GM21367 (cell line): Measurements from ENCODE around the gene PLK2.

Experiments used
- ATAC-seq: cut with Tn5 transposase; IDR thresholded peaks from one replicate; pipeline ENCODE4 v1.9.1; 2021; ENCODE audit not compliant: unreplicated experiment

PLK2 gene

GRCh38 chr5:58481066-58481676 is 21.3 kb upstream of the PLK2 start:
- ATAC-seq: no peak

DNA sequence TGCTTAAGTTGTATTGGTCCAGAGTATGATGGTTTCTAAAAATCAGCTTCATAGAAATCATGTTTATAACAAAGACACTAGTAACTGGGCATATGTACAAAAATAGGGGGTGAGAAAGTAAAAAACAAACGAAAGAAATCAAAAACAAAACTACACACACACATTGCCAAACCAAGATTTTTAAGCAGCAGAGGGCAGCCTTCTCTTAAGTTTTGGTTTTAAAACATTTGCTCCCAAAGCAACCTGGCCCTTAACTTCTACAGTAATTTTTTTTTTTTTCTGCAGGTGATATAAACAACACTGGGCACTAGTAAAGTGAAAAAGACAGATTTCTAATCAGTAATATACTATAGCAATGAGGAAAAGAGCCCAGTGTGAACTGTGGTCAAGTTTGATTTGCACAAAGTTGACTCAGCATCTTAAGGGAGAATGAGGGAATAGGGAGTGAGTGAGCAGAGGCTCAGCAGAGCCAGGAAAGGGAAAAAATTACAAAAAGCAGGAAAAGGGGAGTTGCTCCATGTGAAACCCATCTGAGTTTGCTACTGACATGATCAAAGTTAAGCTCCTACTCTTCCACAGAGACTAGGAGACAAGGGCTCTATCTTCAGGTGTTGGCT is 18.0 kb upstream of the PLK2 start:
- ATAC-seq: no peak

GRCh38 chr5:58475404-58475803 is 15.5 kb upstream of the PLK2 start:
- no peak for ATAC-seq

GRCh38 chr5:58469896-58470295 is 10.0 kb upstream of the PLK2 start:
- ATAC-seq: no peak

DNA sequence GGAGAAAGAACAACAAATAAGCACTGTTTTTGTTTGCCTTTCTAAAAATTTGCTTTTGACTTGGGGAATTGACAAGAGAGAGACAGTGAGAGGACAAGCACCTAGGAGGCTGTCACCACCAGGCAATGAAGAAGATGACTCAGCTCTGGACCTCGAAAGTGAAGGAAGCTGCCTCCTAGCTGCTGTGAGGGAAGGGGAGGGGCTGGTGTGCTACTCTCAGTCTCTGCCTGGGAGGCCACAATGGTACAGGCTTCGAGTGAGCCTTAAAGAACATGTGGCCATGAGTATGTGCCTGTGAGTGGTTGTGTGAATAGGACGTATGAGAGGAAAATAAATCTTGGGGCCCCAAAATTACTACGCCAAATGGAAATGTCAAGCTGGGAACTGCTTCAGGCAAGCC is 7.1 kb upstream of the PLK2 start:
- peak; percentile 99 for ATAC-seq

DNA sequence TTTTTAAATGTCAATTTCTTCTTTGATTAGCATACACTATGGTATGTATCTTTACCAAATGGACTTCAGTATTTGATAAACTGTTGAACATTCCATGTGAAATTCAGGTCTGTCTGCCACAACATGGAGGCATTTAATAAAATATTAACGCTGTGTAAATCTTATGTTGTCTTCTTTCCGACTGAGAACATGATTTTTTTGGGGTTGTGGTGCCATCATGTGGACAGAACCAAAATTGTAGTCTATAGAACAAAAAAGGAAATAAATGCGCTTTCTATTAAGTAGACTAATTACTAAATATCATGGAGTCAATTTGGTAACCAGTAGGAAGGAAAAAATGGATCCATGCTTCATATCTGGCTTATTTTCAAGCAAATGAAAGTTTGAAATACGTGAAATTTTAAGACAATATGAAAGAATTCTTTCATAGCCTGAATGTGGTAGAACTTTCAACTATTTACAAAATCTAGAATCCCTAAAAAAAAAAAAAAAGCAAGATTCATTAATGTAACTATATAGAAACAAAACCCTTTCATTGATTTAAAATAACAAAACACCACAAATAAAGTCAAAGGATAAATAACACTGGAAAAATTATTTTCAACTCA is 2.8 kb upstream of the PLK2 start:
- no peak for ATAC-seq

- ATAC-seq: no peak
These were observed 2.3 kb upstream of the PLK2 start for GRCh38 chr5:58462154-58462553.

DNA sequence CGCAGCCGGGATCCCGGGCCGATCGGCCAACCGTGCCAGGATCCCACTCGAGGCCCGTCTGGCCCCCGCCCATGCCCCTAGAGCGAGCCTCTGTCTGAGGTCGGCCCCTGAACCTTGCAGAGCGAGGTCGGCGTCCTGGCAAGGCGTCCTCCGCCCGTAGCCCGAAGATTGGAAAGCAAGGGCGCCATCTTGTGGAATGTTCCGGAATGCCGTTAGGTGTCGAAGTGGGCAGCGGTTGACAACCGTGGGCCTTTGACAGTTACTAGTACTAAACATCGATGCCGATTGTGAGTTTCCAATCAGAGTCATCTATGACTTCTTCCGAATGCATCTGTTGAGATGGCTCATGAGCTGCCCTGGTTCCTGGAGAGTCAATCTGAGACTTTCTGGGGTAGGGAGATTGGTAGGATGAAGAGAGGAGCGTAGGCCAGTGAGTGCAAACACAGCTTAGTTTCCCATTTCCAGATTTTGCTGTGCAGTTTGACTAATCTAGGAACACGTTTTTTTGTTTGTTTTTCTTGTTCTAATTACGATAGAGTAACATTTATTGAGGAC is 923 bp upstream of the PLK2 start:
- ATAC-seq: peak; percentile 85

DNA sequence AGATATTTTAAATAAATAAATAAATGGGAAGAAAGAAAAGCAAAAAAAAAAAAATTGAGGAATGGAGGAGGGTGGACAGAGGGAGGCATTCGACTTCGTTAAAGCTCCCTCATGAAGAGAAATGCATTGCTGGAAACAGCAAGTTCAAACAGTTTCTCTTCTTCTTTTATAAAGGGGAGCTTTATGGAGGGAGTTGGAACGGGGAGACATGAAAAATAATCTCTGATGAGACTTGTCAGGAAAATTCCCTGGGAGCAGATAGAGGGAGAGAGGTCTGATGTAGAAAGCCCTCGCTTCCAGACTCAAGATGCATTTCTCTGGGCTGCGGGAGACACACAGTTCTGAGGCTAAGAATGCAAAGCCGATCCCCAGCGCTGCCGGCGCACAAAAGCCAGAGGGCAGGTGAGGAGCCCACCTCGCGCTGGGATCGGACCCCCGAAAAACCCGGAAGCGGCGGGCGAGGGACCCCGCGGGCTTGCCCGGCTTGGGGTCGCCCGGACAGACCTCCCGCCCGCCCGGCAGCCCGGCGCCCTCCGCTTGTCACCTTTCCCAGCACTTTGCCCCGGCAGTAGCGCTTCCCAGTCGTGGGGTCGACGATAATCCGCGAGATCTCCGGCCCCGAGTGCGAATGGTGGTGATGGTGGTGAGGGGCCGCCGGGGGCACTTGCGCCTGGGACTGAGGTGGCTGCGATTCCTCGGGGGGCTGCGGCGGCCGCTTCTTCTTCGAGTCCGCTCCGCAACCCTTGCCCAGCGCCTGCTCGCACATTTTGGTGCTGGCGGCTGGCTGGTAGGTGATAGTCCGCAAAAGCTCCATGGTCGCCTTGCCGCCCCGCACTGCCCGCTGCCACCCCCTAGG is 512 bp downstream of the PLK2 start:
- ATAC-seq: no peak

- ATAC-seq: no peak
These were observed 1.1 kb downstream of the PLK2 start for GRCh38 chr5:58458743-58459145.

- no peak for ATAC-seq
These were observed 1.6 kb downstream of the PLK2 start for GRCh38 chr5:58458141-58458742.

DNA sequence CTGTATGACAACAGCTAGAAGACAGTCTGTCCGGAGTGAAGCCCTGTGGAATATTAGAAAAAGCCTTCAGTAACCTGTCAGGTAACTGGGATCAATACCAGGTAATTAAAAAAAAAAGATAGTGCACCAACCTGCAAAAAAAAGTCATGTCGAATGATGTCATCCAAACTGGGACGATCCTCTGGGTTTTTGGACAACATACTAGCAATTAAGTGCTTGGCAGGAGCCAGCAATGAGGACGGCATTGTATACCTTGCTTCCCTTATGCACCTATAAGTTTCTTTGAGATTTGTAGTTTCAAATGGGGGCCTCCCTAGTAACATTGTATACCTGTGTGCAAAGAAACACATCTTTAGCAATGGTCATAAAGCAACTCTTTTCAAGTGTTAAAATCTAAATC is 2.8 kb downstream of the PLK2 start:
- ATAC-seq: no peak

DNA sequence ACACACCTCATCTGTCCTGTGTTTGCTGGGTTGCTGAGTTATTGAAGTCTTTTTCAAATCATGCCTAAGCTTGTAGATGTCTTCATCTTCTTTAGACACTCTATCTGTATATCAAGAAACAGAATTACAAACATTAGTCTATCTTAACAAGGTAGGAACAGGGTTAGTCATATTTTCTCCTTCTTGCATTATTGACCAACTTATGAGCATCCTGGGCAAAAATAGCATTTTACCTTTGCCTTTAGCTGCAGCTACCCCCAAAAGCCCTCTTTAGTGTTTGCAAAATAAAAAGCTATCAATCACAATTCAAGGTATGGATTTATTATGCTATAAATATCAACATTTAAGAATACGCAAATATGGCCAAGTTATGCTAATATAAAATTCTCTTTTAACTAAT is 3.4 kb downstream of the PLK2 start:
- no peak for ATAC-seq

DNA sequence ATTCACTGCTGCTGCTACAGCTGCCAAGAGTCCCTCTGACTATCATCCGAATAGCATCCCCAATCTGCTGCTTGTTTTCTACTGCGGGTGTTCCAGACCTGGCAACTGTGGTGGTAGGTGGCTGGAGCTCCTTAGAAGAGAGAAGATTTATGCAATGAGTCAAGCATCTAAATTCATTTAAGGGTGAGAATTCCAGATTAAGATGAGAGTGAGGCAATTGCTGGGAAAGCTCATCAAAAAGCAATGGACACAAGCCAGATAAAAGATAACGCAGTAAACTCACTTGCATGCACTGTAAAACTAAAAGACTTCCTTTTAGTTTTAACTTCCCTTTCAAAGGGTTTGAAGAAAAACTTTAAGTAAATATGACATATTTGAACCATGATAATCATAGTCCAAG is 3.9 kb downstream of the PLK2 start:
- no peak for ATAC-seq

DNA sequence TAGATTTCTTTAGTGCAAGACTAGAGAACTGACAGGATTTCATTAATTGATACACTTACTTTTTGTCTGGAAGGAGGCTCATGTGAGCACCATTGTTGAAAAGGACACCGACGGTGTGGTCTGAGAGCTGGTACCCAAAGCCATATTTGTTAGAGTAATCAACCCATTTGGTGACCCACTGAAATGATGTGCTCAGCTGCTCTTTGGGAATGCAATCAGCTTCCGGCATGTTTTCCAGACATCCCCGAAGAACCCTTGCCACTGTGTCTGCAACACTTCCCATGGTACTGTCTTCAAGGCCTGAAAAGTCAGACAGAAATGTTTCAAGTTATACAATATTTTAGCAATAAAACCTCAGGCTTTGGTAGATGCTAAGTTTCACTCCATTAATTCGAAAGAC is 4.4 kb downstream of the PLK2 start:
- no peak for ATAC-seq

DNA sequence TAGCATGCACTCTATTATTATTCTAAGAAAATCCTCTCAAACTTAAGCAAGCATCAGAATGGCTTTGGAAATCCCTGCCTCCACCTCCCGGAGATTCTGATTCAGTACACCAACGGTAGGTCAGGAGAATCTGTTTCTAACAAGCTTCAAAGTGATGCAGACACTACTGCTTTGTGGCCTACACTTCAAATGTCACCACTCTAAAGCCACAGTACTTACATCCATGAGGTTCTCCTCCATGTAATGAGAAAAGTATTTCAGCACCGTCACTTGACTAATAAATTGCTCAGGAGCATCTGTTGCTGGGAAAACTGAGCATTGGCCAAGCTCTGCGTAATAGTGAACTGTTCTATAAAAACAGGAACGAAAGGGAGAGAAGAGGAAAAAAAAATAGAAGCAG is 4.8 kb downstream of the PLK2 start:
- no peak for ATAC-seq

GRCh38 chr5:58454025-58454424 is 5.9 kb downstream of the PLK2 start:
- ATAC-seq: no peak

- no peak for ATAC-seq
These were observed 6.6 kb downstream of the PLK2 start for GRCh38 chr5:58453306-58453705.

GRCh38 chr5:58452566-58453258 is 7.2 kb downstream of the PLK2 start:
- ATAC-seq: no peak

- no peak for ATAC-seq
These were observed 7.9 kb downstream of the PLK2 start for GRCh38 chr5:58451732-58452565.
